ENCODE data around the gene NME1.

GRCh38 chr17:51189628-51190027, 36.3 kb downstream of the NME1 start:
- TF ChIP-seq CTCF (IDR thresholded peaks at IDR 0.05) (no peak), POLR2AphosphoS5 (IDR thresholded peaks at IDR 0.05) (no peak), EP300 (IDR thresholded peaks at IDR 0.05; ENCODE audit: low read depth) (no peak)

All from transverse colon (tissue), 4 donors.